ENCODE results near the gene WDR5. TPM values are rescaled to one million over a fixed set of nuclear protein-coding genes. Genes with fewer than 3 reads are reported as not detected.

The WDR5 gene
- total and polyA plus RNA-seq, 2 experiments from 2014 or later = 37.0 to 56.6 TPM

DNA sequence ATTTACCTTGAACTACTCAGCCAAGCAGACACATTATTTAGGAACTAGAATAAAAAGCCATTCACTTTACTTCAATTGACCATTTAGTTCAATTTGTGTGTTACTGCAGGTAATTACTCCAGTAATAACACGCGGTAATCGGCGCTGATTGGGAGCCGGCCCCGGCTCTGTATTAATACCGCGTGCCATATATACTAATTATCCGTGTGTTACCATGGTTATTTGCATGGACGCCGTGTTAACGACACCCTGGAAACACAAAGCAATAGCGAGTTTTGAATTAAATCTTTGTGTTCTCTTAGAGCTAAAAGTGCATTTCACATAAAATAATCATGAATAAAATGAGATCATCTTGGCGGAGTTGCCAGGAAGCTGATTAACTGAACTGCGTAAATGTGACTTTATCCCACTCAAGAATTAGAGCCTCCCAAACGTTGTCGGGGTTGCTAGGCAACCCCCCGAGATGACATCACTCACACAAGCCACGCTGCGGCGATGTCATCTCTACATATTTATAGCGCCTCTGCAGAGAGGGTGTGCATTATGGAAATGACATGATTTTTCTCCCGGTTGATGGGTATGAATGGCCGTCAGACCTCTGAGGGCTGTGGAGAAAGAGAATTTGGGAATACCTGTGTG is 69.9 kb downstream of the WDR5 start:
- Histone ChIP-seq H2AFZ (no peak overlapping the region), H3K27ac (ENCODE audit: low read depth) (no peak overlapping the region), H3K36me3 (ENCODE audit: insufficient read depth) (no peaks in the 10 kb centered on the region), H3F3A (replicated peaks; ENCODE audit: low read depth) (no peaks in the 10 kb centered on the region), H3K4me2 (no peak overlapping the region), H3K9me2 (ENCODE audit: insufficient read depth) (no peaks in the 10 kb centered on the region), H3K27me3 (ENCODE audit: insufficient read depth) (no peaks in the 10 kb centered on the region), H4K20me1 (replicated peaks; ENCODE audit: insufficient read depth) (no peaks in the 10 kb centered on the region), H3K4me3 (no peak overlapping the region), H3K79me2 (replicated peaks; ENCODE audit: insufficient read depth) (no peaks in the 10 kb centered on the region), H3K4me1 (ENCODE audit: insufficient read depth) (0 out of 2 replicates have a peak, but pooled peaks cover 6% of the 10 kb centered on the region)
- TF ChIP-seq CREB1 (CRISPR knock-in tag; IDR thresholded peaks at IDR 0.05; ENCODE audit: low read depth) (0 out of 2 replicates have a peak, but pooled peaks have one; percentile 14), EZH2 (IDR thresholded peaks at IDR 0.05; ENCODE audit: low read depth, unreplicated experiment) (no peak)
- Mint-ChIP-seq H3K27me3 (ENCODE audit: insufficient read depth, low read depth, poor library complexity) (peaks cover 3% of the 10 kb centered on the region), H3K36me3 (ENCODE audit: low read depth) (no peaks in the 10 kb centered on the region), H3K4me1 (peaks cover 11% of the 10 kb centered on the region), H3K4me3 (no peak overlapping the region), H3K9me3 (no peaks in the 10 kb centered on the region; the same call in 1 of the 3 replicates), H3K27ac (no peak overlapping the region)
- DNase-seq (ENCODE audit: low spot score) (no peak), ATAC-seq (no peak)

DNA sequence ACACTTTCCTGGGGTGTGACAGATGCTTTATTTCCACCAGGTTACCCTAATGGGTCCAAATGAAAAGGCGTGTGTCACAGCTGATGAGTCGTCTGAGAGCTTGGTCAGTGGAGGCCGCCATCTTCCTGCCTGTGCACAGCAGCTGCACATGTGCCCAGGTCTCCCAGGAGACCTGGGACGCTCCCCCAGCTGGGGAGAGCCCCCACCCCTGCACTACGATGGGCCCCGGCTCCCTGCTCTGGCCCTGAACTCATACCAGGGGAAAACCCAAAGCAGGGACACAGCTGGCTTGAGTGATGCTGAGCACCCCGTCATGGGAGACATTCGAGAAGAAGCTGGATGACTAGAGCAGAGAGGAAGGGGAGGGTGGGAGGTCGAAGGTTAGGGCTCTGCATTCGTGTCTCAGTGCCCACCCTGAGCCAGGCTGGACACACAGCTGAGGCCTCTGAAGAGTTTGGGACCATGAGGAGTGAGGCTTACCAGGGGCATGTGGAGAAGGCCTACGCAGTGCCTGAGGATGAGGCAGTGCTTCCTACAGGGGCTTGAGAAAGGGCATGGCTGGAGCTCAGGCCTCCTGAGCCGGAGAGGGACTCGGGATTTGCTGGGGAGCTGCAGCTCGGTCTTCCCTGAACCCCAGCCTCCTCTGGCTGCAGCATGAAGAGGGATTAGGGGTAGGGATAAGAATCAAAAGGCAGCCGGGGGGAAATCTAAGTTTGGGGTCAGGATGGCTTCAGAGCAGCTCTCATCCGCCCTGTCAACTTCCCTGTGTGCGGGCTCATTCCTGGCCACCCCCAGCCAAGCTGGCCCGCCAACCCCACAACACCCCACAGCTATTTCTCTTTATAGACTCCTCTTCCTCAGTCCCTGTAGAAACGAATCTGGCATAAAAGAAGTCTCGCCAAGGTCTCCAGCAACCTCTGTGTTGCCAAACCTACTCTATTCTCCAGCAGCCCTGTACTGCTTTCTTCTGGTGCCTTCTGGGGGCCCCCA is 70.7 kb downstream of the WDR5 start:
- Histone ChIP-seq H2AFZ (no peak overlapping the region), H3K79me2 (replicated peaks; ENCODE audit: insufficient read depth) (no peaks in the 10 kb centered on the region), H3K27ac (ENCODE audit: low read depth) (no peak overlapping the region), H3K27me3 (ENCODE audit: insufficient read depth) (no peaks in the 10 kb centered on the region), H3K4me2 (no peak overlapping the region), H3K4me3 (no peak overlapping the region), H3K4me1 (ENCODE audit: insufficient read depth) (0 out of 2 replicates have a peak, but pooled peaks cover 6% of the 10 kb centered on the region), H3K9me2 (ENCODE audit: insufficient read depth) (no peaks in the 10 kb centered on the region), H4K20me1 (replicated peaks; ENCODE audit: insufficient read depth) (no peaks in the 10 kb centered on the region), H3F3A (replicated peaks; ENCODE audit: low read depth) (no peaks in the 10 kb centered on the region), H3K36me3 (ENCODE audit: insufficient read depth) (no peaks in the 10 kb centered on the region)
- H3K27me3 Mint-ChIP-seq (ENCODE audit: insufficient read depth, low read depth, poor library complexity) = peaks cover 3% of the 10 kb centered on the region
- no peak for ATAC-seq
- peaks cover 11% of the 10 kb centered on the region for H3K4me1 Mint-ChIP-seq
- no peaks in the 10 kb centered on the region; the same call in 1 of the 3 replicates for H3K9me3 Mint-ChIP-seq
- no peak overlapping the region for H3K27ac Mint-ChIP-seq
- no peak overlapping the region for H3K4me3 Mint-ChIP-seq
- H3K36me3 Mint-ChIP-seq (ENCODE audit: low read depth) = no peaks in the 10 kb centered on the region
- DNase-seq (ENCODE audit: low spot score) = no peak
- no peak for TF ChIP-seq JUNB (IDR thresholded peaks at IDR 0.05; ENCODE audit: unreplicated experiment)
- TF ChIP-seq, protein P1, sequence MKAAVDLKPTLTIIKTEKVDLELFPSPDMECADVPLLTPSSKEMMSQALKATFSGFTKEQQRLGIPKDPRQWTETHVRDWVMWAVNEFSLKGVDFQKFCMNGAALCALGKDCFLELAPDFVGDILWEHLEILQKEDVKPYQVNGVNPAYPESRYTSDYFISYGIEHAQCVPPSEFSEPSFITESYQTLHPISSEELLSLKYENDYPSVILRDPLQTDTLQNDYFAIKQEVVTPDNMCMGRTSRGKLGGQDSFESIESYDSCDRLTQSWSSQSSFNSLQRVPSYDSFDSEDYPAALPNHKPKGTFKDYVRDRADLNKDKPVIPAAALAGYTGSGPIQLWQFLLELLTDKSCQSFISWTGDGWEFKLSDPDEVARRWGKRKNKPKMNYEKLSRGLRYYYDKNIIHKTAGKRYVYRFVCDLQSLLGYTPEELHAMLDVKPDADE (IDR thresholded peaks at IDR 0.05) = no peak
- no peak for TF ChIP-seq CREB1 (CRISPR knock-in tag; IDR thresholded peaks at IDR 0.05; ENCODE audit: low read depth)
- TF ChIP-seq, protein P2, sequence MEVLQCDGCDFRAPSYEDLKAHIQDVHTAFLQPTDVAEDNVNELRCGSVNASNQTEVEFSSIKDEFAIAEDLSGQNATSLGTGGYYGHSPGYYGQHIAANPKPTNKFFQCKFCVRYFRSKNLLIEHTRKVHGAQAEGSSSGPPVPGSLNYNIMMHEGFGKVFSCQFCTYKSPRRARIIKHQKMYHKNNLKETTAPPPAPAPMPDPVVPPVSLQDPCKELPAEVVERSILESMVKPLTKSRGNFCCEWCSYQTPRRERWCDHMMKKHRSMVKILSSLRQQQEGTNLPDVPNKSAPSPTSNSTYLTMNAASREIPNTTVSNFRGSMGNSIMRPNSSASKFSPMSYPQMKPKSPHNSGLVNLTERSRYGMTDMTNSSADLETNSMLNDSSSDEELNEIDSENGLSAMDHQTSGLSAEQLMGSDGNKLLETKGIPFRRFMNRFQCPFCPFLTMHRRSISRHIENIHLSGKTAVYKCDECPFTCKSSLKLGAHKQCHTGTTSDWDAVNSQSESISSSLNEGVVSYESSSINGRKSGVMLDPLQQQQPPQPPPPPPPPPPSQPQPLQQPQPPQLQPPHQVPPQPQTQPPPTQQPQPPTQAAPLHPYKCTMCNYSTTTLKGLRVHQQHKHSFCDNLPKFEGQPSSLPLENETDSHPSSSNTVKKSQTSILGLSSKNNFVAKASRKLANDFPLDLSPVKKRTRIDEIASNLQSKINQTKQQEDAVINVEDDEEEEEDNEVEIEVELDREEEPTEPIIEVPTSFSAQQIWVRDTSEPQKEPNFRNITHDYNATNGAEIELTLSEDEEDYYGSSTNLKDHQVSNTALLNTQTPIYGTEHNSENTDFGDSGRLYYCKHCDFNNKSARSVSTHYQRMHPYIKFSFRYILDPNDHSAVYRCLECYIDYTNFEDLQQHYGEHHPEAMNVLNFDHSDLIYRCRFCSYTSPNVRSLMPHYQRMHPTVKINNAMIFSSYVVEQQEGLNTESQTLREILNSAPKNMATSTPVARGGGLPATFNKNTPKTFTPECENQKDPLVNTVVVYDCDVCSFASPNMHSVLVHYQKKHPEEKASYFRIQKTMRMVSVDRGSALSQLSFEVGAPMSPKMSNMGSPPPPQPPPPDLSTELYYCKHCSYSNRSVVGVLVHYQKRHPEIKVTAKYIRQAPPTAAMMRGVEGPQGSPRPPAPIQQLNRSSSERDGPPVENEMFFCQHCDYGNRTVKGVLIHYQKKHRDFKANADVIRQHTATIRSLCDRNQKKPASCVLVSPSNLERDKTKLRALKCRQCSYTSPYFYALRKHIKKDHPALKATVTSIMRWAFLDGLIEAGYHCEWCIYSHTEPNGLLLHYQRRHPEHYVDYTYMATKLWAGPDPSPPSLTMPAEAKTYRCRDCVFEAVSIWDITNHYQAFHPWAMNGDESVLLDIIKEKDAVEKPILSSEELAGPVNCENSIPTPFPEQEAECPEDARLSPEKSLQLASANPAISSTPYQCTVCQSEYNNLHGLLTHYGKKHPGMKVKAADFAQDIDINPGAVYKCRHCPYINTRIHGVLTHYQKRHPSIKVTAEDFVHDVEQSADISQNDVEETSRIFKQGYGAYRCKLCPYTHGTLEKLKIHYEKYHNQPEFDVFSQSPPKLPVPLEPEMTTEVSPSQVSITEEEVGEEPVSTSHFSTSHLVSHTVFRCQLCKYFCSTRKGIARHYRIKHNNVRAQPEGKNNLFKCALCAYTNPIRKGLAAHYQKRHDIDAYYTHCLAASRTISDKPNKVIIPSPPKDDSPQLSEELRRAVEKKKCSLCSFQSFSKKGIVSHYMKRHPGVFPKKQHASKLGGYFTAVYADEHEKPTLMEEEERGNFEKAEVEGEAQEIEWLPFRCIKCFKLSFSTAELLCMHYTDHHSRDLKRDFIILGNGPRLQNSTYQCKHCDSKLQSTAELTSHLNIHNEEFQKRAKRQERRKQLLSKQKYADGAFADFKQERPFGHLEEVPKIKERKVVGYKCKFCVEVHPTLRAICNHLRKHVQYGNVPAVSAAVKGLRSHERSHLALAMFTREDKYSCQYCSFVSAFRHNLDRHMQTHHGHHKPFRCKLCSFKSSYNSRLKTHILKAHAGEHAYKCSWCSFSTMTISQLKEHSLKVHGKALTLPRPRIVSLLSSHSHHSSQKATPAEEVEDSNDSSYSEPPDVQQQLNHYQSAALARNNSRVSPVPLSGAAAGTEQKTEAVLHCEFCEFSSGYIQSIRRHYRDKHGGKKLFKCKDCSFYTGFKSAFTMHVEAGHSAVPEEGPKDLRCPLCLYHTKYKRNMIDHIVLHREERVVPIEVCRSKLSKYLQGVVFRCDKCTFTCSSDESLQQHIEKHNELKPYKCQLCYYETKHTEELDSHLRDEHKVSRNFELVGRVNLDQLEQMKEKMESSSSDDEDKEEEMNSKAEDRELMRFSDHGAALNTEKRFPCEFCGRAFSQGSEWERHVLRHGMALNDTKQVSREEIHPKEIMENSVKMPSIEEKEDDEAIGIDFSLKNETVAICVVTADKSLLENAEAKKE (CRISPR knock-in tag; IDR thresholded peaks at IDR 0.05) = no peak
- TF ChIP-seq ZNF331 (CRISPR knock-in tag; IDR thresholded peaks at IDR 0.05; ENCODE audit: low read depth) = no peak
- TF ChIP-seq NANOG (IDR thresholded peaks at IDR 0.05; ENCODE audit: borderline replicate concordance) = no peak
- TF ChIP-seq EZH2 (IDR thresholded peaks at IDR 0.05; ENCODE audit: low read depth, unreplicated experiment) = no peak
